ENCODE results near the gene DIRAS2. TPM values are rescaled to one million over a fixed set of nuclear protein-coding genes. Genes with fewer than 3 reads are reported as not detected.

Gene DIRAS2
- total and polyA plus RNA-seq, 8 donors = 0.05 to 0.79 (median 0.57) TPM; not detected in 1

DNA sequence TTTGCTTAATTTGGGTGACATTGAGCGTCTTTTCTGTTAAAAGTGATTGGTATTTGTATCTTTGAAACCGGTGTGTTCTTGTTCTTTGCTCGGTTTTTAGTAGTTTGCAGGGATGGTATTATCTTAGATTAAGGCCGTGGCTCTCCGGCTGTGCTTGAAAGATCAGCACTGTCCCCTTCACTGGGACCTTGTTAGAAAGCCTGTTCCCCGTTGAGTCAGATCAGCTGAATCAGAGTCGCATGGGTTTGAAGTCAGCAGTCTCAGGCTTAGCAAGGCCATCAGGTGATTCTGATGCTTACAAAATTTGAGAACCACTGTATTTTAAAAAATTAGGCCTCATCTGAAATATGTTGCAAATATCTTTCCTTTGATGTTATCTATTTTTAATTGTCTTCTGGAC, 5.0 kb downstream of the DIRAS2 start:
- Histone ChIP-seq H3K36me3 (no peaks in the 10 kb centered on the region), H3K9me3 (no peaks in the 10 kb centered on the region), H3K4me1 (peaks cover 0 to 2% of the 10 kb centered on the region in 2 donors), H3K27me3 (peaks cover 11 to 30% of the 10 kb centered on the region in 2 donors), H3K4me3 (no peak overlapping the region), H3K27ac (no peak overlapping the region)
- DNase-seq (no peak), ATAC-seq (no peak)
- TF ChIP-seq, protein P1, sequence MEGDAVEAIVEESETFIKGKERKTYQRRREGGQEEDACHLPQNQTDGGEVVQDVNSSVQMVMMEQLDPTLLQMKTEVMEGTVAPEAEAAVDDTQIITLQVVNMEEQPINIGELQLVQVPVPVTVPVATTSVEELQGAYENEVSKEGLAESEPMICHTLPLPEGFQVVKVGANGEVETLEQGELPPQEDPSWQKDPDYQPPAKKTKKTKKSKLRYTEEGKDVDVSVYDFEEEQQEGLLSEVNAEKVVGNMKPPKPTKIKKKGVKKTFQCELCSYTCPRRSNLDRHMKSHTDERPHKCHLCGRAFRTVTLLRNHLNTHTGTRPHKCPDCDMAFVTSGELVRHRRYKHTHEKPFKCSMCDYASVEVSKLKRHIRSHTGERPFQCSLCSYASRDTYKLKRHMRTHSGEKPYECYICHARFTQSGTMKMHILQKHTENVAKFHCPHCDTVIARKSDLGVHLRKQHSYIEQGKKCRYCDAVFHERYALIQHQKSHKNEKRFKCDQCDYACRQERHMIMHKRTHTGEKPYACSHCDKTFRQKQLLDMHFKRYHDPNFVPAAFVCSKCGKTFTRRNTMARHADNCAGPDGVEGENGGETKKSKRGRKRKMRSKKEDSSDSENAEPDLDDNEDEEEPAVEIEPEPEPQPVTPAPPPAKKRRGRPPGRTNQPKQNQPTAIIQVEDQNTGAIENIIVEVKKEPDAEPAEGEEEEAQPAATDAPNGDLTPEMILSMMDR (IDR thresholded peaks at IDR 0.05) = no peak
- intact Hi-C loops (cut with DNase I) = no loop called here

DNA sequence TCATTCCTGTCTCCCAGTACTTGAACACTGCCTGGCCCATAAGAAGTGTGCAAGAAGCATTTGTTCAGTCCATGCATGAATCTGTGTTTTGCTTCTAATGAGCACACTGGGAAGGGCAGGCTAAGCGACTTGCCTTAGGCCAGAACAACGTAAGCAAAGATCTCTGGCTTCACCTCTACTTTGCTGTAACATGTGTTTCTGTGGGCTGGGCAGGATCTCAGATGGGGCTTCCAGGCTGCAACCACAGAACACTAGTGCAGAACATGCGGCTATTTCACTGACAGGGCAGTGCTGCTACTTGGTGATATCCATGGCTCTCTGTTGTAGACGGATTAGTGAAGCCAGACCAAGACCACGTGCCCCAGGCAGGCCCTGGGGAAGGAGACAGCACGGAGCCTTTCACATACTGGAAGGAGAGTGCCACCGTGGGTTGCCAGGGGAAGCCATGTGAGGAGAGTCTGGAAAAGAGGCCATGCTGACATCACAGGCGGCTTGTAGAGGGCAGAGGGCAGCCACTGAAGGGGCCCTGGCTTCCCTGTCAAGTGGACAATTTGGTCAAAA, 9.9 kb downstream of the DIRAS2 start:
- no peak overlapping the region for H3K27ac ChIP-seq
- no peaks in the 10 kb centered on the region for H3K36me3 ChIP-seq
- H3K4me3 ChIP-seq = no peak overlapping the region
- TF ChIP-seq, protein P1 (IDR thresholded peaks at IDR 0.05) = no peak
- H3K9me3 ChIP-seq = no peaks in the 10 kb centered on the region
- DNase-seq (no peak), ATAC-seq (no peak)
- no peaks in the 10 kb centered on the region for H3K27me3 ChIP-seq
- H3K4me1 ChIP-seq = no peaks in the 10 kb centered on the region
- intact Hi-C loops (cut with DNase I) = no loop called here

DNA sequence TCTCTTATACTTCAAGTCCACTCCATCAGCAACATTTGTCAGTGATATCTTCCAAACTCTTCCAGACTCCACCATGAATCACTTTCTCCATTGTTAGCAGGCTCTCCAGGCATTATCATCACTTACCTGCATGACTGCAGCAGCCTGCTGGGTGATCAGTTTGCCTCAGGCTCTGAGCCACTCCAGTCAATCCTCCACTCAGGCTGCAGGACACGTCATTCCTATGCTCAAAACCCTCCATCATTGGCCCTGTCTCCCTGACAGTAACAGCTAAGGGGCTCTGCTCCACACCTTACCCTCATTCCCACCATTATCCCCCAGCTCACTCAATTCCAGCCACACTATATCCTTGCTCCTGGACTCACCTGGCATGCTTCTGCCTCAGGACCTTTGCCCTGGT, 10.7 kb downstream of the DIRAS2 start:
- Histone ChIP-seq H3K4me3 (no peak overlapping the region), H3K9me3 (no peaks in the 10 kb centered on the region), H3K27ac (no peak overlapping the region), H3K27me3 (no peaks in the 10 kb centered on the region), H3K36me3 (no peaks in the 10 kb centered on the region), H3K4me1 (no peaks in the 10 kb centered on the region)
- no peak for DNase-seq
- intact Hi-C loops (cut with DNase I) = no loop called here
- no peak for ATAC-seq
- TF ChIP-seq, protein P1 (IDR thresholded peaks at IDR 0.05) = no peak

DNA sequence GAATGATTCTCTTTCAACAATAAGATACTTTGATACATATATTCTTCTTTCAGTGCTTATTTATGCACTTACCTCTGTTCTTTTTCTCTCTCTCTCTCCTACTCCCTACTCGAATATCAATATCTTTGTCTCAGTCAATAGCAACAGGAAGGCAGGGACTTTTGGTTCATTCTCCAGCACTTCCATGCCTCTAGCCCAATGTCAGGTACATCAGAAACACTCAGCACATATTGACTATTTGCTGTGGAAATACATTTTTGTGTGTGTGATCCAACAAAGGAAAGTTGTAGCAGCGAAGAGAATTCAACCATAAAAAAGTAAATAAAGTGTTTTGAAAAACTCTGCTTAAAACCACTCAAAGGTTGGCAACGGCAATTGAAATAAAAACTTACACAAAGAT, 12.6 kb downstream of the DIRAS2 start:
- Histone ChIP-seq H3K27me3 (no peaks in the 10 kb centered on the region), H3K4me3 (no peak overlapping the region), H3K27ac (no peak overlapping the region), H3K9me3 (no peaks in the 10 kb centered on the region), H3K36me3 (no peaks in the 10 kb centered on the region), H3K4me1 (no peaks in the 10 kb centered on the region)
- ATAC-seq (no peak), DNase-seq (no peak)
- TF ChIP-seq, protein P1 (IDR thresholded peaks at IDR 0.05) = no peak
- intact Hi-C loops (cut with DNase I) = no loop called here

DNA sequence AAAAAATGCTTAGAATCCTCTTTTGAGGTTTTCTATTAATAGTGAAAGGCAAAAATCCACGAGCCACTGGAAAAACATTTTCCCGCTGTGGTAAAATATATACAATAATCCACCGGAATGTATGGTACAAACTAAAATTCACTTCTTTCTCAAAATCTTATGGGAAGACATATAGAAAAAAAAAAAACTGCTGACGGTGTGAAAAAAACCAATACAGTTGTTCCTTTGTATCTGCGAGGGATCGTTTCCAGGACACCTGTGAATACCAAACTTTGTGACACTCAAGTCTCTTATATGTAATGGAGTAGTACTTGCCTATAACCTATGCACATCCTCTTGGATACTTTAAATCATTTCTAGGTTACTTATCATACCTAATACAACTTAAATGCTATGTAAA, 13.3 kb downstream of the DIRAS2 start:
- Histone ChIP-seq H3K36me3 (no peaks in the 10 kb centered on the region), H3K27me3 (no peaks in the 10 kb centered on the region), H3K4me1 (no peaks in the 10 kb centered on the region), H3K9me3 (no peaks in the 10 kb centered on the region), H3K4me3 (no peak overlapping the region), H3K27ac (no peak overlapping the region)
- DNase-seq = no peak
- TF ChIP-seq, protein P1 (IDR thresholded peaks at IDR 0.05) = no peak
- intact Hi-C loops (cut with DNase I) = no loop called here
- ATAC-seq = no peak

Data from left lung (tissue), 10 donors.